Loucy (cell line): ENCODE data around the gene FMNL1.
A peak's percentile ranks its signal among the peaks of the same experiment; 100 is the strongest.

Experiments used
- H2AFZ ChIP-seq: fragments of 200-600 bp; sonication (generic); 2 replicates; pipeline ENCODE4 v1.6.0; 2016; ENCODE audit warnings: antibody characterized with exemption, mild to moderate bottlenecking, low read length, moderate library complexity
- H3F3A ChIP-seq: fragments of 200-600 bp; 2 replicates; pipeline ENCODE4 v1.6.0; 2016; ENCODE audit warnings: antibody characterized with exemption, low read depth, mild to moderate bottlenecking
- H3K27me3 ChIP-seq: fragments of 200-600 bp; sonication (generic); 2 replicates; pipeline ENCODE4 v1.6.1; 2014; ENCODE audit warnings: low read length, mild to moderate bottlenecking; ENCODE audit not compliant: insufficient read depth, poor library complexity, severe bottlenecking
- H3K36me3 ChIP-seq: fragments of 200-600 bp; sonication (generic); 2 replicates; pipeline ENCODE4 v1.6.1; 2016; ENCODE audit warnings: low read length; ENCODE audit not compliant: insufficient read depth
- H3K4me1 ChIP-seq: fragments of 200-600 bp; sonication (generic); 2 replicates; pipeline ENCODE4 v1.5.1; 2014; ENCODE audit warnings: low read length, mild to moderate bottlenecking; ENCODE audit not compliant: insufficient read depth, poor library complexity, severe bottlenecking
- H3K4me2 ChIP-seq: fragments of 200-600 bp; sonication (generic); 2 replicates; pipeline ENCODE4 v1.6.0; 2014; ENCODE audit warnings: antibody characterized with exemption, low read length, low read depth, mild to moderate bottlenecking; ENCODE audit not compliant: poor library complexity, severe bottlenecking
- H3K4me3 ChIP-seq: fragments of 200-600 bp; sonication (generic); 2 replicates; pipeline ENCODE4 v1.5.1; 2014; ENCODE audit warnings: low read length, mild to moderate bottlenecking, mixed read lengths; ENCODE audit not compliant: poor library complexity, severe bottlenecking
- H3K79me2 ChIP-seq: fragments of 200-600 bp; sonication (generic); 2 replicates; pipeline ENCODE4 v1.6.1; 2014; ENCODE audit warnings: low read length; ENCODE audit not compliant: insufficient read depth
- H3K9ac ChIP-seq: fragments of 200-600 bp; sonication (generic); 2 replicates; pipeline ENCODE4 v1.6.0; 2014; ENCODE audit warnings: mild to moderate bottlenecking, low read depth, low read length, moderate library complexity; ENCODE audit not compliant: poor library complexity, severe bottlenecking
- H3K9me2 ChIP-seq: fragments of 200-600 bp; sonication (generic); replicated peaks from 2 replicates; pipeline ENCODE4 v1.6.1; 2016; ENCODE audit warnings: low read depth, low read length, mixed read lengths
- H3K9me3 ChIP-seq: fragments of 200-600 bp; sonication (generic); 2 replicates; pipeline ENCODE4 v1.6.1; 2014; ENCODE audit warnings: mild to moderate bottlenecking, antibody characterized with exemption, low read length, low read depth; ENCODE audit not compliant: insufficient read depth
- H4K20me1 ChIP-seq: fragments of 200-600 bp; sonication (generic); 2 replicates; pipeline ENCODE4 v1.6.0; 2014; ENCODE audit warnings: antibody characterized with exemption, low read length, mild to moderate bottlenecking; ENCODE audit not compliant: insufficient read depth, poor library complexity, severe bottlenecking
- CTCF ChIP-seq: fragments of 200-600 bp; sonication (generic); conservative IDR thresholded peaks from 2 replicates; pipeline ENCODE4 v1.5.1; 2014; ENCODE audit warnings: mild to moderate bottlenecking, antibody characterized with exemption, low read length
- EZH2phosphoT487 ChIP-seq: fragments of 200-600 bp; IDR thresholded peaks from 2 replicates; pipeline ENCODE4 v1.6.1; 2018; ENCODE audit warnings: antibody characterized with exemption, mild to moderate bottlenecking, moderate library complexity, borderline replicate concordance

The FMNL1 gene

GRCh38 chr17:45292696-45293412 is 71.2 kb downstream of the FMNL1 start:
- Histone ChIP-seq H3K27me3 (no peaks in the 10 kb centered on the region), H3K4me2 (no peak overlapping the region), H2AFZ (no peak overlapping the region), H3K9me3 (no peaks in the 10 kb centered on the region), H3K79me2 (peaks cover 24% of the 10 kb centered on the region; the same call in 1 of the 2 replicates), H3K9me2 (no peaks in the 10 kb centered on the region), H4K20me1 (no peaks in the 10 kb centered on the region), H3K4me3 (no peak overlapping the region), H3K4me1 (peaks cover 22% of the 10 kb centered on the region), H3K36me3 (peaks cover 19% of the 10 kb centered on the region; the same call in 1 of the 2 replicates), H3K9ac (no peak overlapping the region), H3F3A (no peaks in the 10 kb centered on the region)
- TF ChIP-seq EZH2phosphoT487 = no peak
- no peak for TF ChIP-seq CTCF

- Histone ChIP-seq H3K9me3 (no peaks in the 10 kb centered on the region), H3K9ac (peak overlapping the region; percentile 26), H3K4me2 (no peak overlapping the region), H3K36me3 (peaks cover 17% of the 10 kb centered on the region; the same call in 1 of the 2 replicates), H3K79me2 (peaks cover 24% of the 10 kb centered on the region; the same call in 1 of the 2 replicates), H3K4me1 (peaks cover 22% of the 10 kb centered on the region), H3K9me2 (no peaks in the 10 kb centered on the region), H3K27me3 (no peaks in the 10 kb centered on the region), H2AFZ (no peak overlapping the region), H3K4me3 (no peak overlapping the region), H4K20me1 (no peaks in the 10 kb centered on the region), H3F3A (no peaks in the 10 kb centered on the region)
- TF ChIP-seq CTCF (no peak), EZH2phosphoT487 (no peak)
These were observed 71.9 kb downstream of the FMNL1 start for GRCh38 chr17:45293413-45294211.

- Histone ChIP-seq H3F3A (no peaks in the 10 kb centered on the region), H3K9ac (no peak overlapping the region), H4K20me1 (no peaks in the 10 kb centered on the region), H3K9me3 (no peaks in the 10 kb centered on the region), H3K79me2 (peaks cover 24% of the 10 kb centered on the region; the same call in 1 of the 2 replicates), H3K4me1 (peaks cover 22% of the 10 kb centered on the region), H2AFZ (no peak overlapping the region), H3K27me3 (no peaks in the 10 kb centered on the region), H3K9me2 (no peaks in the 10 kb centered on the region), H3K4me2 (no peak overlapping the region), H3K4me3 (no peak overlapping the region), H3K36me3 (peaks cover 9% of the 10 kb centered on the region; the same call in 1 of the 2 replicates)
- TF ChIP-seq CTCF = no peak
- no peak for TF ChIP-seq EZH2phosphoT487
These were observed 72.8 kb downstream of the FMNL1 start for GRCh38 chr17:45294506-45294905.
